Endothelial cell of umbilical vein (primary cell): Measurements from ENCODE around the gene SLC1A7. TPM values are rescaled to one million over a fixed set of nuclear protein-coding genes. Genes with fewer than 3 reads are reported as not detected.

ENCODE experiments used
- BruUV-seq: library from RNA; stranded (reverse); fragments of 400-500 nt; replicated peaks from 2 replicates; lab custom pipeline; 2021; lab: Mats Ljungman, UMichigan
- CTCF ChIA-PET: fragments of 300-600, 350-600 bp; sonication (Branson Sonifier 250); formaldehyde crosslinking; loops from one replicate; lab custom pipeline; 2021; ENCODE audit warnings: antibody characterized with exemption, inconsistent platforms; lab: Charles Lee
- POLR2A ChIA-PET: fragments of 300-600, 350-600 bp; sonication (Branson Sonifier 250); formaldehyde crosslinking; loops from one replicate; lab custom pipeline; 2021; ENCODE audit warnings: antibody characterized with exemption, inconsistent platforms; lab: Charles Lee
- DNase-seq: peaks from one replicate; pipeline ENCODE4 v3.0.0-alpha.2; 2011; ENCODE audit warnings: low read depth, low spot score
- FAIRE-seq: peaks from 2 replicates; lab custom pipeline; 2011; peaks lifted over from hg19 to GRCh38; lab: Jason Lieb, UNC
- H2AFZ ChIP-seq: 2 replicates; pipeline ENCODE4 v1.6.0; 2012; ENCODE audit warnings: low read depth, low read length, control low read depth, inconsistent platforms
- H3K27ac ChIP-seq: 2 replicates; pipeline ENCODE4 v1.5.1; 2011; ENCODE audit warnings: low read depth, mild to moderate bottlenecking, control low read depth, low read length, moderate library complexity; ENCODE audit not compliant: insufficient read depth
- H3K27me3 ChIP-seq, 2 experiments: 2 replicates each; pipeline versions ENCODE4 v1.6.0 to v1.6.1; 2011; ENCODE audit warnings: low read length in 2 of 2, mixed read lengths in 1 of 2; ENCODE audit not compliant: control insufficient read depth in 2 of 2, insufficient read depth in 2 of 2
- H3K36me3 ChIP-seq, 2 experiments: 2 replicates in 1 of 2; 3 replicates in 1 of 2; pipeline ENCODE4 v1.5.1; 2011; ENCODE audit warnings: low read length in 2 of 2, mild to moderate bottlenecking in 1 of 2, moderate library complexity in 1 of 2; ENCODE audit not compliant: control insufficient read depth in 2 of 2, insufficient read depth in 2 of 2; ENCODE audit errors: extremely low read depth in 1 of 2
- H3K4me1 ChIP-seq: 3 replicates; pipeline ENCODE4 v1.5.1; 2011; ENCODE audit warnings: mild to moderate bottlenecking, low read length; ENCODE audit not compliant: control insufficient read depth, insufficient read depth; ENCODE audit errors: extremely low read depth
- H3K4me2 ChIP-seq: 2 replicates; pipeline ENCODE4 v1.6.1; 2011; ENCODE audit warnings: low read length, control low read depth, mixed read lengths; ENCODE audit not compliant: insufficient read depth
- H3K4me3 ChIP-seq, 3 experiments: fragments of 200-600 bp in 1 of 3; sonication (generic), shearing (Covaris generic) in 1 of 3; replicated peaks in 1 of 3; 2 replicates each; pipeline ENCODE4 v1.5.1; 2011 to 2016; ENCODE audit warnings: control low read depth in 3 of 3, low read length in 3 of 3, mild to moderate bottlenecking in 2 of 3, inconsistent platforms in 1 of 3, low read depth in 1 of 3, moderate library complexity in 1 of 3; ENCODE audit not compliant: insufficient read depth in 1 of 3
- H3K79me2 ChIP-seq: 2 replicates; pipeline ENCODE4 v1.6.0; 2012; ENCODE audit warnings: low read length, inconsistent platforms; ENCODE audit not compliant: control insufficient read depth, insufficient read depth
- H3K9ac ChIP-seq: replicated peaks from 2 replicates; pipeline ENCODE3; 2011; ENCODE audit warnings: low read length, control low read depth; ENCODE audit not compliant: insufficient read depth; ENCODE audit errors: extremely low read depth
- H3K9me1 ChIP-seq: replicated peaks from 3 replicates; pipeline ENCODE4 v1.6.0; 2011; ENCODE audit warnings: mild to moderate bottlenecking, low read length; ENCODE audit not compliant: control insufficient read depth, insufficient read depth; ENCODE audit errors: extremely low read depth
- H3K9me3 ChIP-seq: replicated peaks from 2 replicates; pipeline ENCODE4 v1.5.1; 2012; ENCODE audit warnings: low read length, inconsistent platforms; ENCODE audit not compliant: control insufficient read depth, insufficient read depth
- H4K20me1 ChIP-seq: replicated peaks from 2 replicates; pipeline ENCODE3; 2011; ENCODE audit warnings: mild to moderate bottlenecking, low read length; ENCODE audit not compliant: control insufficient read depth, insufficient read depth; ENCODE audit errors: extremely low read depth
- CTCF ChIP-seq, 2 donors: IDR thresholded peaks; 1 replicate in 1 of 2; 2 replicates in 1 of 2; pipeline ENCODE4 v1.5.1; 2011; ENCODE audit warnings: low read length in 2 of 2, mild to moderate bottlenecking in 2 of 2, moderate library complexity in 2 of 2, control low read depth in 1 of 2, inconsistent platforms in 1 of 2, low read depth in 1 of 2; ENCODE audit not compliant: insufficient read depth in 1 of 2; ENCODE audit errors: extremely low read depth in 1 of 2
- EZH2 ChIP-seq: IDR thresholded peaks from 2 replicates; pipeline ENCODE4 v1.6.1; 2012; ENCODE audit warnings: borderline replicate concordance, low read depth, mild to moderate bottlenecking, moderate library complexity, low read length, inconsistent platforms; ENCODE audit not compliant: severe bottlenecking
- FOS ChIP-seq: IDR thresholded peaks from 2 replicates; pipeline ENCODE4 v1.6.1; 2011; ENCODE audit warnings: mild to moderate bottlenecking, low read length, moderate library complexity, borderline replicate concordance; ENCODE audit not compliant: insufficient read depth
- GATA2 ChIP-seq: IDR thresholded peaks from 2 replicates; pipeline ENCODE4 v1.7.0; 2011; ENCODE audit warnings: low read depth, mild to moderate bottlenecking, moderate library complexity, mixed read lengths, low read length; ENCODE audit not compliant: insufficient read length, insufficient read depth
- JUN ChIP-seq: IDR thresholded peaks from 2 replicates; pipeline ENCODE4 v1.6.1; 2011; ENCODE audit warnings: borderline replicate concordance, low read depth; ENCODE audit not compliant: insufficient read length, insufficient read depth
- MYC ChIP-seq: IDR thresholded peaks from one replicate; pipeline ENCODE4 v1.6.1; 2011; ENCODE audit warnings: mild to moderate bottlenecking, low read depth, low read length
- POLR2A ChIP-seq: IDR thresholded peaks from 2 replicates; pipeline ENCODE4 v1.6.1; 2012; ENCODE audit warnings: low read depth, mild to moderate bottlenecking, control low read depth, low read length
- POLR2AphosphoS5 ChIP-seq: IDR thresholded peaks from 2 replicates; pipeline ENCODE4 v1.6.1; 2012; ENCODE audit warnings: low read depth, mild to moderate bottlenecking, control low read depth, low read length, moderate library complexity; ENCODE audit not compliant: insufficient read depth
- dilution Hi-C: fragments of 300-500 bp; cut with MboI; formaldehyde crosslinking; loops from one replicate; pipeline ENCODE4 v1.15.0; 2019; ENCODE audit warnings: low sequenced_read_pairs; ENCODE audit not compliant: extremely low pct_ligation_motif_present
- intact Hi-C: fragments of 100-400 bp; cut with micrococcal nuclease; formaldehyde crosslinking; loops from one replicate; pipeline ENCODE4 v1.10.0; 2022
- polyA plus RNA-seq, 4 experiments: library from polyadenylated mRNA; depleted of rRNA in 3 of 4; stranded (reverse) in 3 of 4; unstranded in 1 of 4; fragments of >200 nt; gene quantifications; 2 replicates each; pipeline versions ENCODE4 v1.2.1 to v1.2.3, GENCODE V29; 2011 to 2012; ENCODE audit warnings: missing spikeins in 1 of 4
- total RNA-seq: library from RNA; stranded (reverse); gene quantifications from 2 replicates; pipeline ENCODE4 v1.2.3, GENCODE V29; 2021
- TF ChIP-seq, protein P1 (sequence below): IDR thresholded peaks from 2 replicates; pipeline ENCODE4 v1.6.1; 2011; ENCODE audit not compliant: insufficient read depth, insufficient read length

Gene SLC1A7
- total and polyA plus RNA-seq, 2 donors (not counting 3 experiments of a cell fraction or from before 2014, with no cell fraction given): not detected

DNA sequence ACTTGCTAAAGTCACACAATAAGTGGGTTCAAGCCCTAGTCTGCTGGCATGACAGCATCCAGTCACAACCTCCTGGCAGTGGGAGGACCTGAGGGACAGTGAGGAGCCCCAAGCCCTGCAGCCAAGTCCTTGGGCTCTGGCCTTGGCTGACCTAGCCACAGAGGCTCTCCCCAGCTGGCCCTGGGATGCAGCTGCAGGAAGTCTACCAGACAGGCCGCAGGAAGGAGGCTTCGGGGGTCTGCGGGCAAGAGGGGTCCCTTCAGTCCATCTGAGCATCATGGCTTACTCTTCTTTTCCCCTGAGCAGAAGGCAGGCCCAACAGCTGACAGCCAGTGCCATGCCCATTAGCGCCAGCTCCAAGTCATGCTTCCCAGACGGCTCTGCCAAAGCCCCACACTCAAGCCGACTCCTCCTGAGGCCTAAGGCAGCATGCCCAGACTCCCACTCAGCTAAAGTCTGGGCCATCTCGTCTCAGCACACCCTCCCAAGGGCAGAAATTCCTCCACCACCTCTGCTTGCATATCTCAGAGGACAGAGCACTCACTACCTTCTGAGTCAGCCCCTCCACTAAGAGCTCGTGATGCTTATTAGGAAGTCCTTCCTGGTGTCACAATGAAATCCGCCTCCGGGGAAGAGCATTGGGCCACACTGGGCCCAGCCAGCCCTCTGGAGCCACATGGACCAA, 20.1 kb downstream of the SLC1A7 start:
- Histone ChIP-seq H3K79me2 (no peaks in the 10 kb centered on the region), H3K4me2 (no peak overlapping the region), H3K27me3 (peaks cover 0 to 7% of the 10 kb centered on the region in 2 experiments), H3K4me1 (no peaks in the 10 kb centered on the region), H3K4me3 (no peak overlapping the region), H3K36me3 (no peaks in the 10 kb centered on the region), H2AFZ (no peak overlapping the region), H3K9me3 (no peaks in the 10 kb centered on the region), H3K9me1 (no peaks in the 10 kb centered on the region), H3K27ac (no peak overlapping the region), H4K20me1 (no peaks in the 10 kb centered on the region), H3K9ac (no peak overlapping the region)
- ChIA-PET POLR2A (no interaction called here), CTCF (interaction anchor here (1.0 to 1.3 kb wide), 2 partner anchors 60 to 135 kb away, joined by 3 read pairs; no protein-coding TSS in a partner anchor)
- dilution Hi-C loops (no loop called here), intact Hi-C loops (no loop called here)
- TF ChIP-seq GATA2: no peak
- TF ChIP-seq, protein P1, sequence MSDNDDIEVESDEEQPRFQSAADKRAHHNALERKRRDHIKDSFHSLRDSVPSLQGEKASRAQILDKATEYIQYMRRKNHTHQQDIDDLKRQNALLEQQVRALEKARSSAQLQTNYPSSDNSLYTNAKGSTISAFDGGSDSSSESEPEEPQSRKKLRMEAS: no peak
- TF ChIP-seq FOS: no peak
- no peak for TF ChIP-seq JUN
- TF ChIP-seq MYC: no peak
- no peak for TF ChIP-seq POLR2A
- no peak for TF ChIP-seq EZH2
- TF ChIP-seq POLR2AphosphoS5: no peak
- TF ChIP-seq CTCF (IDR thresholded peaks at IDR 0.05; ENCODE audit: extremely low read depth in 1 of 2, insufficient read depth in 1 of 2, low read depth in 1 of 2, low read length in 2 of 2): no peak
- BruUV-seq: no TSS peak
- DNase-seq: no peak
- FAIRE-seq: no peak
